AG20443 (cell line): ENCODE measurements around the gene C6orf15.

Source experiments
- DNase-seq: peaks from one replicate; pipeline ENCODE4 v3.0.0; 2012; ENCODE audit warnings: low spot score, mixed read lengths

The C6orf15 gene

DNA sequence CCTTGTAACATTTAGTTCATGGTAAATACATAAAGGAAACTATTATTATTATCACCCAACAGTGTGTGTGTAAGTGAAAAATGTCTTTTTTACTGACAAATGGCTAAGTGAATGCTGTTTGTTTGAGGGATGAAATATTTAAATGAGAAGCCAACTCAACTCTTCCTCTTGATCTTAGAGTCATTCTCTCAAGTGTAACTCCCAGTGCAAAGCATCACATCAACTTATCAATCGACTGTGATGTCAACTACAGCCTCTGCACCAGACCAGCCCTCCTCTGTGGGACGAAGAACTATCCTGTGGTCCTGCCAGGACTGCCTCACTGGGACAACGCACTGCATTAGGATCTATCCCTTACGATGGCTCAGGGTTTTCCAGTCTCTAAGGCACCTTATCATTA lies 5.3 kb downstream of the C6orf15 start:
- no peak for DNase-seq

DNA sequence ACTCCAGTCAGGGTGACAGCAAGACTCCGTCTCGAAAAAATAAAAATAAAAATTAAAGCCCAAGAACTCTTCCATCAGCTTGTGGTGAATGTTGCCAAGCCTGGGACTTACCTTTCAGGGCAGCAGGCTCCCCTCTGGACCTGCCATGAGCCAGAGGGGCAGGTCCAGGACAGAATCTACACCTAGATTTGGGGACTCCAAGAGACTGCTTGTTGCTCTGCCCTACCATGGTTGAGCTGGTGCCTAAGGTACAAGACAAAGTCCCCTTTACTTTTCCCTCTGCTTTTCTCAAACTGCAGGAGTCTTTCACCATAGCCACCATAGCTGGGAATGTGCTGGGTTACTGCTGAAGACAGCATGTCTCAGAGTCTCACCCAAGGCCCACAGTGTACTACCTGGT lies 9.2 kb downstream of the C6orf15 start:
- DNase-seq, result no peak

DNA sequence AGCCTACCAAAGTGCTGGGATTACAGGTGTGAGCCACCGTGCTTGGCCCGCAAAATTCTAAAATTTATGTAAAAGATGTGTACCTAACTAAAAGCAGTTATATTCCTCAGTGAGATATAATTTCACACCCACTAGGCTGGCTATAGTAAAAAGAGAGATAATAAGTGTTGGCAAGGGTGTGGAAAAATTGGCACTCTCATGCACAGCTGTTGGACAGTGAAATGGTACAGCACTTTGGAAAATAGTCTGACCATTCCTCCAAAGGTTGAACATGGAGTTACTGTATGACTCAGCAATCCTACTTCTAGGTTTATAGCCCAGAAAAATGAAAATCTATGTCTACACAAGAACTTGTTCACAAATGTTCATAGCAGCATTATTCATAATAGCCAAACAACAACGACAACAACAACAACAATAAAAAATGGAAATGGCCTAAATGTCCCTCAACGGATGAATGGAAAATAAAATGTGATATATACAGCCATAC lies 13.9 kb downstream of the C6orf15 start:
- DNase-seq, result no peak

DNA sequence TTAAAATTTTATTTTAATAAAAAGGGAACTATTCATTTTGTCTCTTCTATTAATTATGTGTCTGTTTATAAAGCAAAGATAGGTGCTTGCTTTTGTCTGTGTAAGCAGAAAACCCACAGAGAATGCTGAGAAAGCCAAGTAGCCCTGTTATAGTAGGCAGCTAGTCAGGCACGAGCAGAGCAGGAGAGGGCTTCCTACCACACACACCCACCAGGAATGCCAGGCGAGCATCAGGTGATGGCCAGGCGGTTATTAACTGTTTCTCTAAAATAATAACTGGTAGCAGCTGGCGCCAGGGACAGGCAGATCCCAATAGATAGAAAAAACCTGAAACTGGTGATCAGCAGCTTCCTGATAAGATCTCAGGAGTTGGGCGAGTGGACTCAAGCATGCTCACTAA lies 15.7 kb downstream of the C6orf15 start:
- no peak for DNase-seq

DNA sequence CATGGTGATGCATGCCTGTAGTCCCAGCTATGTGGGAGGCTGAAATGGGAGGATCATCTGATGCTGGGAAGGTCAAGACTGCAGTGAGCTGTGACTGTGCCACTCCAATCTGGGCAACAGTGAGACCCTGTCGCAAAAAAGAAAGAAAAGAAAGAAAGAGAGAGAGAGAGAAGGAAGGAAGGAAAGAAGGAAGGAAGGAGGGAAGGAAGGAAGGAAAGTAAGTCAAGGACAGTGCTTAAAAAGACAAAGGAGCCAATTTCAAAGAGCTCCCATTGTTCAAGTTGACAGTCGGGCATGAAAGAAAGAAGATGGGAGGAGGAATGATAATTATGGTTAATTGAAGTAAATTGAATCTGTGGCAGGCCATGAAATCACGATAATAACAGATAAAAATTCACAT lies 16.2 kb downstream of the C6orf15 start:
- DNase-seq, result no peak

DNA sequence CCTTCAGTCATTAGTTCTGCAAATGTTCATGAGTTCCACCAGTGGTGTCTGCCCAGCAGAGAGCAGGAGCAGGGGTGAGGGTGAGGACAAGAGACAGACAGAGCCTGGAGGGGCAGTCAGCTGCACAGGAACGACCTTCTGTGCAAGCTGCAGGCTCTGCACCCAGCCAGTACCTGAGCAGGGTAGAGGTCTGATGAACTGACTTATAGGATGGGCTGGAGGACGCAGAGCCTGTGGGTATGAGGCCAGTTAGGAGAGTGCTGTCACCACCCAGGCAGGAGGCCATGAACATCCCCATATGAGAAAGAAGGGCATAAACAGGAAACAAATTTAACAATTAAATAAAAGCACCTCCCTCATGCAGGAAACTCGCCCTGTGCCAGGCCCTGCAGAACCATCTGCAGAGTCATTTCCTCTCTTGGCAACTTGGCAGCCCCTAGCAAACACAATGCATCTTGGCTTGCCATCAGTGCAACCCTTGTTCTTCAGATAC lies 17.9 kb downstream of the C6orf15 start:
- DNase-seq, result no peak

DNA sequence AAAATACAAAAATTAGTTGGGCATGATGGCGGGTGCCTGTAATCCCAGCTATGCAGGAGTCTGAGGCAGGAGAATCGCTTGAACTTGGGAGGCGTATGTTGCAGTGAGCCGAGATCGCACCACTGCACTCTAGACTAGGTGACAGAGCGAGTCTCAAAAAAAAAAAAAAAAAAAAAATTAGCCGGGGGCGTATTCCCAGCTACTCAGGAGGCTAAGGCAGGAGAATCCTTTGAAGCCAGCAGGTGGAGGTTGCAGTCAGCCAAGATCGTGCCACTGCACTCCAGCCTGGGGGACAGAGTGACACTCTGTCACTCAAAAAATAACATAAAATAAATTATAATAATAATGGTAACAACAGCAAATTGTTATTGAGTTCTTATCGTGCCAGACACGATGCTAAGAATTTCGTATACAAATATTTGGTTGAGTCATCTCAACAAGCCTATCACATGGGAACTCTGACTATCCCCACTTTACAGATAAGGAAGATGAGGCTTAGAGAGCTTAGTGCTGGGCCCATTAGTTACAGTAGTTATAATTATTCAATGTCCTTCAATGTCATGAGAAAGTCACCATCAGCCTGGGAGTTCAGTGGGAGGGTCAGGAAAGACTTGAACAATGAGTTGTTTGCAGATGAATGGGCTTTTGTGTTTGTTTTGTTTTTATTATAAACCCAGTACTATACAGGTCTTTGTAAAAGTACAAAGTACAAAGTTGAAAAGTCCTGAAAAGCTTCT lies 19.4 kb downstream of the C6orf15 start:
- no peak for DNase-seq

DNA sequence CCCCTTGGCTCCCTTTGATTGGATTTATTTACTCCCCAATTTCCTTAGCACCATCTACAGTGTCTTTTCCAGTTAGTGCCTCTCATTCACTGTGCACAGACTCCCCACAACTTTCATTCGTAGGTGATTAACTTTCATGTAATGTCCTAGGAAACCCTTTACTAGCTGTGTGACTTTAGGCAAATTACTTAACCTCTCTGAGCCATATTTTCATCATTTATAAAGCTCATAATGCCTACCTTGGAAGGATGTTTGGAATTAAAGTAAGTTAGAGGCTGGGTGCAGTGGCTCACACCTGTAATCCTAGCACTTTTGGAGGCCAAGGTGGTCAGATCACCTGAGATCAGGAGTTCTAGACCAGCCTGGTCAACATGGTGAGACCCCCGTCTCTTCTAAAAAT lies 20.1 kb downstream of the C6orf15 start:
- no peak for DNase-seq

DNA sequence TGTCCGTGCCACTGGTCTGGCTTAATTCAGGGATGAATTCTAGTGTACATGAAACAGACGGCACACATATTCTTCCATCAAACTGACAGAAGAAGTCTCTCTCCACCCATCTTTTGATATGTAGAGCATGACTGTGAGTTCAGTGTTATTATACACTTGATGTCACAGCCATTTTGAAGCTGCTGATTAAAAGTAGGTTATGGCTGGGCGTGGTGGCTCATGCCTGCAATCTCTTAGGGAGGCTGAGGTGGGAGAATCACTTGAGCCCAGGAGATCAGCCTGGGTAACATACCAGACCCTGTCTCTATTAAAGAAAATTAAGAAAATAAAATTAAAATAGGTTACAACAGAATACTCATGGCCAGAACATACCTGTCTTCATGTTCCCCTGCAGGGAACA lies 20.7 kb downstream of the C6orf15 start:
- no peak for DNase-seq

DNA sequence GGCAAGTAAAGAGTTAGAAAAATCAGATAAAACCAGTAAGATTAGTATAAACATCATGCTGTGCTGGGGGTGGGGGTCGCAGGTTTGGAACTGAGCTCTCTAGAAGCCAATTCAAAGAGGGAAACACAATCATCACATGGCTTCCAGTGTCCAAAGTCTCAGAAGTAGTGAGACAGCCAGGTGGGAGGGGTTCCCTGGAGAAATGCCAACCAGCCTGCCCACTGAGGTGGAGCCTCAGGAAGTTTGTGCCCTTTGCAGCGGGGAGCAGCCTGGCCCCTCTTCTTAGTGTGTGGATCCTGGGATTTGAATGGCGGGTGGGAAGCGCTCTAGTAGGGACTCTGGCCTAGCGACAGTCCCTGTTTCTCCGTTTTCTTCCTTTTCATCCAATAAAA lies 21.4 kb downstream of the C6orf15 start:
- DNase-seq, result no peak

DNA sequence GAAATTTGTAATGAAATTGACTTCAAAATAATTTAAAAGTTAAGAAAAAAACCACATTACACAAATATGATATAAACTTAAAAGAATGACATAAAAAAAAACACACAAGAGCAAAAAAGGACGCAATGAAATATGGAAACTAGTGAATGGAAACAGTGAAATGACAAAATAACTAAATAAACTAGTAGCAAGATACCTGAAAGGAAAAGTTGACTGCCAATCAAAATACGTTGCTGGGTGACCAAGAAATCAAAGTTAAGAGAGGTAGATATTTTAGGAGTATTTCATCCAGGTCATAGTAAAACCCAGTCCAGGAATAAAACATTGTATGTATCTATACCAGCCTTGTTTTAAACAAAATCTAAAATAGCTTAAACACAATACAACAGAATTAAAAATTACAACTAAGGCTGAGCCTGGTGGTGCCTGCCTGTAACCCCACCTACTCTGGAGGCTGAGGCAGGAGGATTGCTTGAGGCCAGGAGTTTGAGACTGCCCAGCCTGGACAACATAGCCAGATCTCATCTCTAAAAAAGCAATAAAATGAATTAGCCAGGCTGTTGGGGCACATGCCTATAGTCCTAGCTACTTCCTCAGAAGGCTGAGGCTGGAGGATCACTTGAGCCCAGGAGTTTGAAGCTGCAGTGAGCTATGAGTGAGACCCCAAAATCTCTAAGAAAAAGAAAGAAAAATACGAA lies 22.0 kb downstream of the C6orf15 start:
- no peak for DNase-seq

DNA sequence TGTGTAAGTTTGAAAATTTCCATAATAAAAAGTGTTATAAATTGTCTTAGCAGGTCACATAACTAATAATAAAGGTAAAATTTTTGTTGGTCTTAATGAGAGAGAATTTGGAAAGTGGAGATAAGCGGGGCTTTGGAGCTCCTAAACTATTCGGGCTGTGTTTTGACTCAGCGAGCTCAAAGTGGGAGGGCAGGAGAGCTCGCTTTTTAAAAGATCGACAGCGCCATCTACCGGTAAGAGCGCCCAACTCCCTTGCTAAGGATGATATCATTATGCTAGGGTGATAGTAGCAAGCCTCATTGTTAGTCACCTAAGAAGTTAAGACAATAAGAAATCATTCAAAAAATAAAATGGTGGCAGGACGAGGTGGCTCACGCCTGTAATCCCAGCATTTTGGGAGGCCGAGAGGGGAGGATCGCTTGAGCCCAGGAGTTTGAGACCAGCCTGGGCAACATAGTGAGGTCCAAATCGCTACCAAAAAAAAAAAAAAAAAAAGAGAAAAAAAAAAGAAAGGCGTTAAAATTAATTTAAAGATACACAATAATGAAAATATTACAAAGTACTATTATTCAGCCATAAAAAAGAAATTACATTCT lies 24.8 kb downstream of the C6orf15 start:
- peak; percentile 92 for DNase-seq

DNA sequence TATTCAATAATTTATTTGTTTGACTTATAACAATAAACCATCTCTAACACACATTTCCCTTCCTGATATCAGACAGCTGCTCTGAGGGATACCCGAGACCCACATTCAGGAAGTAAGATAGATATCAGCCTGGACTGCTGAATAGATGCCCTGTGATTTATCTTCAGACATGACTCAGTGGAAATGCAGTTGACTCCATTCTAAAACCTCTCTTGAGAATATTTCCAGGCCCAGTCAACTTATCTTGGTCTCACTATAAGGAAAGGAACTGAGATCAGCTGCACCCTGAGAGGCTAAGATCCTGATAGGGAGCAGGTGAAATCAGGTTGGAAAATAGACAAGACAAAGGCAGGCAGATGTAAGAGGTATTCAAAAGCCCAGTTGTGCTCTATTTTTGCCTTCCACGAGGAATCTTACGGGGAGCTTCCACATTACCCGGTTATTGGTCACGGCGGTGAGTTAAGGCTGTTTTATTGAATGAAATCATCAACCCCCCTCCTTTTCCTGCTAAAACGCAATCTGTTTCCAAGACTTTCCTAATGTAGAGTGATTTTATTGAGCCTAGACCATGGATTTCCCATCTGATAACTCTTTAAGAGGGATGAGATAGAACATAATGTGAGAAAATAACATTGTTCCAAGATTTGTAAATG lies 25.5 kb downstream of the C6orf15 start:
- DNase-seq, result peak; percentile 22

DNA sequence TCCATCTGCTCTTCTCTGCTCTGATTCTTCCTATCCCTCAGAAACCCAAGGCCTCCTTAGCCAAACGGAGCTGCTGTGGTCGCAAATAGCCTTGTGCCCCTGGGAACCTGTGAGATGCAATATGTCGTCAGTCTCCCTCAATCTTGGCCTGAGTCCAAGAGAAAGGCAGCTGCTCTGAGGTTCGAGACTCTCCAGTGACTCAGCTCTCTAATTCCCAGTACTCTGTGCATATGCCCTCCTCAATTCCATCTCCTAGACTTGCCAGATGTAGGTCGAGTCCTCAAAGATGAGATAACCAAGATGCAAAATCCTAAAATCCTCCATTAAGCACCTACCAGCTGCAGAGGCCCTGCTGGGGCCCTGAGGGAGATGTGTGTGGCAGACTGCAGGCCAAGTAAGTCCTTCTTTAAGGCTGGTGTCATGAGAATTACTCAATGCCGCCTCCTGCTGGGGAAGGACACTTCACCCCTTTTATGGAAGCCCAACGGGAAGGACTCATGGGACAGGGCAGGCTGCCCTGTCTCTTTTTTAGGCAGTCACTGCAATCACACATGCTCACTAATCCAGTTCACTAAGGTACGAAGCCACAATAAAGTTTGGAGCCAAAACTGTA lies 28.5 kb downstream of the C6orf15 start:
- peak; percentile 45 for DNase-seq

DNA sequence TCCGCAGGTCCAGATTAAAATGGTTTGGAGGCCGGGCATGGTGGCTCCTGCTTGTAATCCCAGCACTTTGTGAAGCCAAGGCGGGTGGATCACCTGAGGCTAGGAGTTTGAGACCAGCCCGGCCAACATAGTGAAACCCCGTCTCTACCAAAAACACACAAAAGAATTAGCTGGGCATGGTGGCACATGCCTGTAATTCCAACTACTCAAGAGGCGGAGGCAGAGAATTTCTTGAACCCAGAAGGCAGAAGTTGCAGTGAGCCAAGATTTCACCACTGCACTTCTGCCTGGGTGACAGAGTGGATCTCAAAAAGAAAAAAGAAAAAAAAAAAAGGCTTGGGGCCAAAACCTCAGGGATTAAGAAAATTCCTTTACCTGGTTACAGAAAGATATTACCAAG lies 30.5 kb downstream of the C6orf15 start:
- DNase-seq, result no peak

DNA sequence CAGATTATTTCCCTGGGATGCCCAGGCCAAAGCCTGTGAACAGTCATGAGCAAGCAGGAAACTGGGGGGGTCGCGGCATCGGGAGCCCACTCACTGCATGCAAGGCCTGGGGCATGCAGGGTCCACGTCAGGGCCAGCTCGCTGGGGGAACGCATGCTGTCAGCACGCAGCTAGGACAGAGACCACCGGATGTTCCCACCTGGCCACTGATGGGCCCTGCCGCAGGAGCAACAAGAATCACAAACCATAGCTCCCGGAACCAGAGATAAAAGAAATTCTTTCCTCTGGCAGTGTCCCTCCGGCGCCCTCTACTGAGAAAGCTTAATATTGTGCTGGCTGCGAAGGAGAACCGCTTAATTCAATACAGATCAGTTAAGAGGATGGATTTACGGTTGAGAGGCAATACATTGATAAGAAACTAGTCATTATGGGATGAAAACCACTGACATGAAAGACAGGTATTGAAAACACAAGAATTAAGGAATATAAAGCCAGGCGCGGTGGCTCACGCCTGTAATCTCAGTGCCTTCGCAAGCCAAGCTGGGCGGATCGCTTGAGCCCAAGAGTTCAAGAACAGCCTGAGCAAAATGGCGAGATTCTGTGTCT lies 32.6 kb downstream of the C6orf15 start:
- peak; percentile 79 for DNase-seq

DNA sequence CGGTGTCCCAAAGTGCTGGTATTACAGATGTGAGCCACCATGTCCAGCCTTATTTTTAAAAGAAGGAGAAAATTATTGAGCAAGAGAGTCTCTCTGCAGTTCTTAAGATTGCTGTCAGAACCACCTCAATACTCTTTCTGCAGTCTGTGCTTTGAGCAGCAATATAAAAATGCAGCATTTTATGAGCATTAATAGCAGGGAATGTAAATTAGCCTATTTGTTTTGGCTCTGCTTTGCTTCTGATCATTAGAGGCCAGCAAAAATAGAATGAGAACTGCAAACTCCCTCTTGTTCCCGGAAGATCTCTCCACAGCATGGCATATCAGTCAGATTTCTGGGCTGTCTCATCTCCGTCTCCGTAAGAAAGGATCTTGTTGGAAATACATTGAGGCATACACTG lies 35.8 kb downstream of the C6orf15 start:
- DNase-seq, result no peak

DNA sequence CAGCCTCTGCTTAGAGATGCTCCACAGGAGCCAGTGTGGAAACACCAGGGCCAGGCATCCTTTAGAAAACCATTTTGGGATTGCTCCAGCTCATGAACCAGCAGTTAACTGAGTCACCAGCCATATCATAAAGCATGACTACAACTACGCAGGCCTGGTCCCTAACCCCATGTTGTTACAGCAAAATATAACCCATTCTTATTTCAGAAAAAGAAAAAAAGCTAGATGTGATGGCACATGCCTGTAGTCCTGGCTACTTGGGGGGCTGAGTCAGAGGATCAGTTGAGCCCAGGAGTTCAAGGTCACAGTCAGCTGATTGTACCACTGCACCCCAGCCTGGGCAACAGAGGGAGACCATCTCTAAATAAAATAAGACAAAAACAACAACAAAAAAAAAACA lies 36.8 kb downstream of the C6orf15 start:
- DNase-seq, result no peak

DNA sequence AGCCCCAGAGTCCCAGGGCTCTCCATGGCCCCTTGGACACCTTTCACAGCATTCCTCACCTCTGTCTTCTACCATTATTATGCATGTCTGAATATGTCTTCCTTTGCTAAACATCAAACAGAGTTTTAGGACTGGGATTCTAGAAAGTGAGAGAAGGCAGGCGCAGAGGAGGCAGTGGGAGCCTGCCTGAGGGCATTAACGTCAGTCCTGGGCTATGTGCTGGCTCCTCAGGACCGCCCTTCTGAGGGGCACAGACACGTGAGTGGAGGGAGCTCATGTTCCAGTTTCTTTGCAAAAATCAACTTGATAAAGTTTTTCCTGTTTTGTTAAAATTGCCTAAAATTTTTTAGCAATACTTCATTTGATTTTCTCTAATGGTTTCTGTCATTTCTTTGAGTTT lies 38.0 kb downstream of the C6orf15 start:
- no peak for DNase-seq

DNA sequence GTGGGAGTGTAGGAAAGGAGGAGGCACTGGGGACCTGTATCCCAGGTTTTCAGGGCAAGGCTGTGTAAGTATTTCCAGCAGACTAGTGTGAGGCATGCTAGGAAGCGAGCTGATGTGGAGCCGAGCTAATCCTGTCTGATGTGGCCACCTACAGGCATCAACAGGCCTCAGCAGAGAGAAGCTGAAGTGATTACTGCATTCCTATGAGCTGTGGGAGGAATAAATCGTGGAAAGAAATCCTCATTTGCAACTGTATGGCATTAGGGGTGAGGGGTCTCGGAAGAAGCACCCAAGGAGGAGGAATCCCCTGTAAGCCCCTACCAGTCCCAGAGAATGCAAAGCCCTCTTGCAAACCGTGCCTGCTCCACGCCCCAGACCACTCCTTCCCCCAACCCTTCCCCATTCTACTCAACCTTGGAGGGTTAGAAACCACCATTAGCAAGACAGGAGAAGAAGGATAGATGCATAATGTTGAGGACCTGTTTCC lies 41.6 kb downstream of the C6orf15 start:
- DNase-seq, result peak; percentile 80

DNA sequence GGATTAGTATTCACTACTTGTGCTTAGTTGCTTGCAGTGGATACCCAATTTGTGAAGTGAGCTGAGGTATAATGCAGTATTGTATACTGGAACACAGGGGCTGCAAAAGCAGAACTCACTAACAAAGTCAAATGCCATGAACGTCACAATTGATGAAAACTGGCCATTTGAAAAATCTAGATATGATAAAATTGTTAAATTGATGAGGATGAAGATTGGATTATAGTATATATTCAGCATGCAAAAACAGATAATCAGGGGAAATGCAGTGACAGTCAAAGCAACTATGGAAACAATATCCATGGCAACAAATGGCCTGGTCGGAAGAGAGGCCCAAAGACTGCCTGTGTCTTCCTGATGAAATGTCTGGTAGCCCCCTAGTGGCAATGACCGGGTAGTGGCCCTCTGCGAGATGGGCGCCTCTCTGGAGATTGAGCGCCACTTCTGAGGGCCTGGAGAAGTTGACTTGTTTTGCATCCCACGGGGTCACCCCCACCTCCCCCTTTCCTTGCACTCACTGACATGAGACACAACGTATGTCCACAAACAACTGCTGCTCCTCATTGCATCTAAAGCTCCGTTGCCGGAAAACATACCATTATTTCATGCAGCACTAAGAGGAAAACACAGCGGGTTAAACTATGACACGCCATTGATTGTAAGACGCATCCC lies 43.6 kb downstream of the C6orf15 start:
- DNase-seq, result peak; percentile 90
